Measurements from ENCODE around the gene PAX7. TPM values are rescaled to one million over a fixed set of nuclear protein-coding genes. Genes with fewer than 3 reads are reported as not detected.

The PAX7 gene
- polyA plus RNA-seq, 1 donor from 2014 or later, result not detected

GRCh38 chr1:18652791-18653190, 22.1 kb downstream of the PAX7 start:
- H4K20me1 ChIP-seq (ENCODE audit: insufficient read depth), result no peaks in the 10 kb centered on the region
- no peaks in the 10 kb centered on the region for H3F3A ChIP-seq (ENCODE audit: insufficient read depth, low read length, poor library complexity, severe bottlenecking)
- H3K27me3 ChIP-seq (ENCODE audit: insufficient read depth, low read depth, low read length), result peaks cover 66% of the 10 kb centered on the region
- H3K9me2 ChIP-seq (ENCODE audit: insufficient read depth, low read length), result no peaks in the 10 kb centered on the region
- H2AFZ ChIP-seq (ENCODE audit: low read depth, low read length), result no peak overlapping the region
- H3K4me2 ChIP-seq (ENCODE audit: low read length), result no peak overlapping the region
- H3K9me3 ChIP-seq (ENCODE audit: low read length), result no peaks in the 10 kb centered on the region
- H3K4me3 ChIP-seq (ENCODE audit: low read length), result no peak overlapping the region
- no peaks in the 10 kb centered on the region for H3K36me3 ChIP-seq (ENCODE audit: insufficient read depth, low read length)
- no peak overlapping the region for H3K9ac ChIP-seq (ENCODE audit: low read length)
- no peak overlapping the region for H3K27ac ChIP-seq (ENCODE audit: low read length)
- H3K79me2 ChIP-seq (replicated peaks; ENCODE audit: insufficient read depth, low read length), result no peaks in the 10 kb centered on the region
- TF ChIP-seq RAD21 (conservative IDR thresholded peaks at IDR 0.05) (no peak), SMC3 (conservative IDR thresholded peaks at IDR 0.05; ENCODE audit: poor library complexity) (no peak), CTCF (IDR thresholded peaks at IDR 0.05; ENCODE audit: poor library complexity, severe bottlenecking) (no peak), EP300 (conservative IDR thresholded peaks at IDR 0.05; ENCODE audit: poor library complexity, severe bottlenecking) (no peak), EZH2 (IDR thresholded peaks at IDR 0.05; ENCODE audit: borderline replicate concordance, insufficient read depth, low read length, poor library complexity, severe bottlenecking) (no peak), TAF1 (IDR thresholded peaks at IDR 0.05; ENCODE audit: low read depth) (no peak), REST (IDR thresholded peaks at IDR 0.05; ENCODE audit: borderline replicate concordance) (no peak), MXI1 (conservative IDR thresholded peaks at IDR 0.05; ENCODE audit: poor library complexity, severe bottlenecking) (no peak), POLR2AphosphoS5 (IDR thresholded peaks at IDR 0.05) (no peak)

DNA sequence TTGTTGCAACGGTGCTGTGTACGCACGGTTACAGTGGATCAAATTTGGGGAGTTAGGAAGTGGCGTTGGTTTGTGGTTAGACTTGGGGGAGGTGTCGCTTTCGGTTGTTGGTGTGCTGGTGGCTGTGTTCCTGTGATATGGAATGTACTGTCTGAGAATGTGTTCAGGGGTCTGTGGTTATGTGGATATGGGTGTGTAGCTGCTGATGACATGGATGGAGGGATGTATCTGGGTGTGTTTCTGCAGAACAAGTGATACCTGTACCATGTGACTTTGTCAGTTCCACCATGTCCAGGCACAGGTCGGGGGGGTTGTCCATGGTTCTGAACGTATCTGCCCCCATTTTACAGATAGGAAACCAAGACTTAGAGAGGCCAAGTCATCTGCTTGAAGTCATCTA, 22.7 kb downstream of the PAX7 start:
- Histone ChIP-seq H3F3A (ENCODE audit: insufficient read depth, low read length, poor library complexity, severe bottlenecking) (no peaks in the 10 kb centered on the region), H4K20me1 (ENCODE audit: insufficient read depth) (no peaks in the 10 kb centered on the region), H2AFZ (ENCODE audit: low read depth, low read length) (no peak overlapping the region), H3K79me2 (replicated peaks; ENCODE audit: insufficient read depth, low read length) (no peaks in the 10 kb centered on the region), H3K9ac (ENCODE audit: low read length) (no peak overlapping the region), H3K9me2 (ENCODE audit: insufficient read depth, low read length) (no peaks in the 10 kb centered on the region), H3K36me3 (ENCODE audit: insufficient read depth, low read length) (no peaks in the 10 kb centered on the region), H3K4me3 (ENCODE audit: low read length) (no peak overlapping the region), H3K4me2 (ENCODE audit: low read length) (no peak overlapping the region), H3K27me3 (ENCODE audit: insufficient read depth, low read depth, low read length) (peaks cover 60% of the 10 kb centered on the region), H3K9me3 (ENCODE audit: low read length) (no peaks in the 10 kb centered on the region), H3K27ac (ENCODE audit: low read length) (no peak overlapping the region)
- no peak for TF ChIP-seq RAD21 (conservative IDR thresholded peaks at IDR 0.05)
- TF ChIP-seq EP300 (conservative IDR thresholded peaks at IDR 0.05; ENCODE audit: poor library complexity, severe bottlenecking), result no peak
- TF ChIP-seq TAF1 (IDR thresholded peaks at IDR 0.05; ENCODE audit: low read depth), result no peak
- no peak for TF ChIP-seq CTCF (IDR thresholded peaks at IDR 0.05; ENCODE audit: poor library complexity, severe bottlenecking)
- TF ChIP-seq SMC3 (conservative IDR thresholded peaks at IDR 0.05; ENCODE audit: poor library complexity), result no peak
- TF ChIP-seq POLR2AphosphoS5 (IDR thresholded peaks at IDR 0.05), result no peak
- TF ChIP-seq EZH2 (IDR thresholded peaks at IDR 0.05; ENCODE audit: borderline replicate concordance, insufficient read depth, low read length, poor library complexity, severe bottlenecking), result no peak
